ENCODE measurements around the gene RERE.

RERE gene

DNA sequence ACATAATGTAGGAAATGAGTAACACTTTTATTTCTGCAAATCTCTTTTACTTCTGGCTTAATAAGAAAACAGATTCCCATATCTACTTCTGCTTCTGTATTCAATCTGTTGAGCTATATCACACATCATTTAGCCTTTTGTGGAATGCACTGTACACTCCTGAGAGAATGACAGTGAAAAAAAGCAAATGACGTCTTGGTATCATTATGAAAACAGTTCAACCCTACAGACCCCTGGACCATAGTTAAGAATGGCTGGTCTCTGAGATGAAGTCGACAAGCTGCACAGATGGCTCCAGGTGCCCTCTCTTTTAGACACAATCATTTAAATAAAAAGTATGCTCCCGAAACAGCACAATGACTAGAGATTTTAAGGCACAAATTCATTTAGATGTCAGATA is 247.0 kb downstream of the RERE start:
- no peak for DNase-seq (ENCODE audit: low spot score)

DNA sequence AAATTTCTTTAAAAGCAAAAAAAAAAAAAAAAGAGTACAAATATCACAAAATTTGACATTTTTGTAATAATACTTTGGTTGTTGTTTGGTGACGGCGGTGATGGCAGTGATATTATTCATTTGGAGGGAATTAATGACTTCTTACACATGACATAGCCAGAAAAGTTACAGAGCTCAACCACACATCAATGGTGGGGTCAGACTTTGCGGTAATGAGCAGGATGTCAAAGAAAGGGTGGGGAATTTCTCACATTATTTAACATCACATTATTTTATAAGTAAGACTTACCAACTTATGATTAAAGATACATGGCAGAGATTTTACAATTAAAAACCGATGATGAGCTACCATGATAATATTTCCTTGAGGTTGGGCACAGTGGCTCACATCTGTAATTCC is 248.2 kb downstream of the RERE start:
- no peak for DNase-seq (ENCODE audit: low spot score)

DNA sequence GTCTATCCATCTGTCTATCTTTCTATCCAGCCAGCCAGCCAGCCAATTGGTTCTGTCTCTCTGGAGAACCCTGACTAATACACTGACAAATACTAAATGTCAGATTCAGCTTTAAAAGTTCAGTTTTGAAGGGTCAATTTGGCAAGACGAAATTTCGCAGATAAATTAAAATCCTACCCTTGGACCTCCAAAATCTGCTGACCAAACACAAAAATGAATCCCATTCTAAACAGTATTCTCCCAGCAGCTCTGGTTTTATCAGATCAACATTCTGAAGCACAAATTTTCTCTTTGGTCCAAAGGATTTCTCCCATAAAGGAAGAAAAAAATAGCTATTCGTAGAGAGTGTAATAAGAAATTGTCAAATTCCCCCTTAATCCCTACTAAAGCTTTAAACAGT is 248.6 kb downstream of the RERE start:
- DNase-seq (ENCODE audit: low spot score), result no peak

DNA sequence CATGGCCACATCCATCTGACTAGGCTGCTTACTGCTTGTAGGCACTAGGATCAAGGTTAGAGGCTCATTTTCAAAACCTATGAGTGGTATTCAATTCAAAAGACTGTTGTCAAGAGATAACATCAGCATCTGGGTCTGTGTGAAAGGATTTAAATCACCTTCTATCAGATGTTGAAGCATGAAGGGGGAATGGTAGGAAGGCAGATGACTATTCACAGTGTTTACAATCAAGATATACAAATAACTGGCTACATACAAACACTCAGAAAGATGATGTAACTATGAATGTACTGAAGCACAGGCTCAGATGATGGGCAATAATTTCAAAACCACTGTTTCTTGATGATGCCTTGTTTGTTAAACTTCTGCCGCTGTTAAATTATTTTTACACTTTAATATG is 250.3 kb downstream of the RERE start:
- no peak for DNase-seq (ENCODE audit: low spot score)

DNA sequence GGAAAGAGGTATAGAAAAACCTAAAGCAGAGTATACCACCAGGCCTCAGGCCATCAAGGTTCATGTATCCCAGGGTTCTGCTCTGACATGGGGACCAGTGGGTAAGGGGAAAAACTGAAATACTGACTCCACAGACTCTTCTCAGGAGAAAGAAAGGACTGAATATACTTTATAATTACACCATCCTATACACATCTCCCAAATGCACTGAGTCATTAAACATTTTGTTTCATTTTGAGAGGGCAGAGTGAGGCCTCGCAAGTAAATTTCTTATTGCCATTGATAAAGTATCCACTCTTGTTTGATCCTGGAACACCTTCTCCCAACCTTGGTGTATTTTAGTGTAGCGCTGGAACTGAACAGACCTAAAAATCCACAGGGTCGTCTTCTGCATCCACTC is 251.6 kb downstream of the RERE start:
- DNase-seq (ENCODE audit: low spot score), result no peak

DNA sequence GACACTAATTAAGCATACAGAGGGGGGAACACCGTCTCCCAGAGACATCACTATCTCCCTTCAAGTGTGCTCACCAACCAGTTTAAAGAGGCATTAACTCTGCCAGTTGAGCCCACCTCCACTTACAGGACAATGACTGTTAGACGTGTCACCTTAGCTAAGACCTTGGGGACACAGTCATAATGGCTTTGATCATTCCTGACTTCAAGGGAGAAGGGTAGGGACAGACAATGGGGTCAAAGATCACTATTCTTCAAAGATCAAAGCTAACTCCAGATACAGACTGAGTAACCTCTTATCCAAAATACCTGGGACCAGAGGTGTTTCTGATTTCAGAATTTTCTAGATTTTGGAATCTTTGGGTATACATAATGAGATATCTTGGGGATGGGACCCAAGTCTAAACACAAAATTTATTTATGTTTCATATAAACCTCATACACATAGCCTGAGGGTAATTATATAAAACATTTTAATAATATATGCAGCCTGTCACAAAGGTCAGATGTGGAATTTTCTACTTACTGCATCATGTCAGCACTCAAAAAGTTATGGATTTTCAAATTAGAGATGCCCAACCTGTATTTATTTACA is 253.4 kb downstream of the RERE start:
- DNase-seq (ENCODE audit: low spot score), result no peak

DNA sequence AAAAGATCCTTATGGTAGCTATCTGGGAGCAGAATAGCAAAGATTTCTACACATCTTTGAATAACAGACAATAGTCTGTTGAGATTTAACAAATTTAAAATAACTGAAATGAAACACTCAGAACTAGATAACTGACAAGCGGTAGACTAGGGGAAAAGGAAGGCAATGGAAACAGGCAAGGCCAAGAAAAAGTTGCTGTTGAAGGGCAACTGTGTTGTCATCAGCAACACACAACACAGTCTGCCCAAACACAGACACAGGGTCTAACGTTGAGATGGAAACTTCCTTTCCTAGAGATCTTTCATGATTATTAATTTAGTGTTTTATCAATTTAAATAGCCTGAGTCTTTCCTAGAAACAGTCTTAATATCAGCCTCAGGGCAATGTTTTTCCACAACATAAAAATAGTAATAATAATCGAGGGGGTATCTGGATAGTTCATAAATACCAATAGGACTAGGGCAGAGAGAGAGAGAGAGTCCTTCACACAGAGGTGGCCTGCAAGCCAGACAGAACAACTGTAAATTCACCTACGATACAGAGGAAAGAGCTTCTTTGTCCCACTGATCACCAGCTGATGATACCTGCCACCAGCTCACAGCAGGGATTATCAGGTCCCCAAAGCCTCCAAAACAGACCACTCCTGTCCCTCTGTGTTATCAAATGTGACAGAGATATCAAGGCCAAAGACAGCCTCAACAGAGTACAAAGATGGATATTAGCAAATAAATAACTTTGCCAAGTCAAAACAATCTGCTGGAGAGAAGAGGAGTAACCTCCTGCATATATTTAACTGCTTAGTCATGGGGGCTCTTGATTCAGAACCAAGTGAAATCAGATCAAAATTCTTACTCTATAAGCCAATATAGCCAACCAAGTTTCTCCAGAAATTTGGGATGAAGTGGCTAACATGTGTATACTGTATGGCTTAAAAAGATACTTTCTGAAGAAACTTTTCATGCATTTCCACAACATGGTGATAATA is 254.3 kb downstream of the RERE start:
- no peak for DNase-seq (ENCODE audit: low spot score)

DNA sequence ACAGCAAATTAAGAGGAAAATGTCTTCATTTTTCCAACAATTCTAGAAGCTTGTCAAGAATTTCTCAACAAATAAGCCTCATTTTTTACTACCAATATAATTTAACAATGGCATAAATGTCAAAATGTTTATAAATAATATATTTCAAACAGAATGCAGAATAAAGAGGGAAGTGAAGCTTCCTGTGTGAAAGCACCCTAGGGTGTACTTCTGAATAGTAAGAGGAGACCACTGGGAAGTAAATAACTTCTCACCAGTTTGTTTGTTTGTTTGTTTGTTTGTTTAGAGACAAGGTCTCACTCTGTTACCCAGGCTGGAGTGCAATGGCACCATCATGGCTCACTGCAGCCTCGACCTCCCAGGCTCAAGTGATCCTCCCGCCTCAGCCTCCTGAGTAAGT is 255.2 kb downstream of the RERE start:
- no peak for DNase-seq (ENCODE audit: low spot score)

DNA sequence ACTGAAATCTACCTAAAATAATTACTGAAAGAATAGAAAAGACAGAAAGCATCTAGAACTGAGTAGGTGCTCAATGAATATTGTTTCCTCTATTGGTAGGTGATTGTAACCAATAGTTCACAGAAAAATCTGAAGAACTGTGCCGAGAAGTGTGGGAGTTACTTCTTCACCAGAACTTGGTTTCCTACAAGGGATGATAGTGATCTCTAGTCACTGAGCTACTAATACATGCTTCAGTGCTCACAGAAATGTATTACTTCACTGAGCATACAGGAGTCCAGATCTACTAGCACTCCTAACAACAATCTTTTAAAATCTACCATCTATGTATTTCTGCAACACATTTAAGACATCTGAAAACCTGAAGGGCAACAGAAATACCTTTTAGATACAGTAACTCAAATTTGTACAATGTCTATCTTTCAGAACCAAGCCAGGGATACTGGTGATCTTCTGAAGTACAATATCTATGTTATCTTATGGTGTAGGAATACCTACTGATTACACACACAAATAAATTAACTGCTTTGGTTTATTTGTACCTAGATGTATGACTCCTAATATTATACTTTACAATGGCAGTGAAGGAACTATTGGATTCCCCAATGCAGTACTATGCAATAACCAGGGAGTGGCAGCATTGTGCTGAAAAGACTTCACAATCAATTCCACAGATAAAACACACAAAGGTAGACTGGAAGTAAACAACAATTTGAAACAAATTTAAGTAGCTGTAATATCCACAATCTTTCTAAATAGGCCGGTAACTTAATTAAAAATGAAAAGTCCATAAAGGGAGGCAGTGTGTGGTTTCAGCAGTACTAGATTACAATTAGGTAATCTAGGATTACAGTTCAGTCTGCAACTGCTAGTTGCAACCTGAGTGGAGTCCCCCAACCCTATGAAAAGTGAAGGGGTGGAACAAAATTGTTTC is 256.6 kb downstream of the RERE start:
- peak; percentile 27 for DNase-seq (ENCODE audit: low spot score)

DNA sequence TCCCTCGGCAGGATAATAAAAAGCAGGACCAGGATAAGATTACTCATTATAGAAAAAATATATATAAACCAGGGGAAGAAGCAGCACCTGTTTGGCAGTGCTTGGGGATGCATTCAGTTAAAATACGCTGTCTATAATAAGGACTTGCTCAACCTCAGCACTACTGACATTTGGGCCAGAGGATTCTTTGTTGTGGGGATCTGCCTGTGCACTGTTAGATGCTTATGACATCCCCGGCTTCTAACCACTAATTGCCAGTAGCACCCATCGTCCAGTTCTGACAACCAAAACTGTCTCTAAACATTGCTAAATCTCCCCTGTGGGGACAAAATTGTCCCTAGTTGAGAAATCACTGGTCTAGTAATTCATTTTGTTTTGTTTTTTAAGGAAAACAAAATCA is 257.4 kb downstream of the RERE start:
- DNase-seq (ENCODE audit: low spot score), result no peak

DNA sequence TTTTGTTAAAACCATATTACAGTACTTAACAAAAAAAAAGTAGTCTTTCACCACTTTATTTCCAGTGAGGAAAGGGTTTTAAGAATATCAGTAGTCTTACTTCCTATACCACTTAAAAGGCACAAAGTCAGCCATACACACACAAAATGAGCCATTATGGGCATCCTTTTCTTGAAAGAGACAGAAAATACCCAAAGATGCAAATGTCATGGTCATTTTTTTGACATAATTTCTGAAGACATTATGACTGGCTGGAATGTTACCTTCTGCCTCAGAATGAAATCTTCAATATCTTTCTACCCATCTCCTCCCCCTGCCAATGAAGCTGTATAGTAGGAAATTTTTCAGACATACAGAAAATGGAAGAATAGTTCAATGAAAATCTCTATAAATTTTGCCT is 261.9 kb downstream of the RERE start:
- DNase-seq (ENCODE audit: low spot score), result no peak

DNA sequence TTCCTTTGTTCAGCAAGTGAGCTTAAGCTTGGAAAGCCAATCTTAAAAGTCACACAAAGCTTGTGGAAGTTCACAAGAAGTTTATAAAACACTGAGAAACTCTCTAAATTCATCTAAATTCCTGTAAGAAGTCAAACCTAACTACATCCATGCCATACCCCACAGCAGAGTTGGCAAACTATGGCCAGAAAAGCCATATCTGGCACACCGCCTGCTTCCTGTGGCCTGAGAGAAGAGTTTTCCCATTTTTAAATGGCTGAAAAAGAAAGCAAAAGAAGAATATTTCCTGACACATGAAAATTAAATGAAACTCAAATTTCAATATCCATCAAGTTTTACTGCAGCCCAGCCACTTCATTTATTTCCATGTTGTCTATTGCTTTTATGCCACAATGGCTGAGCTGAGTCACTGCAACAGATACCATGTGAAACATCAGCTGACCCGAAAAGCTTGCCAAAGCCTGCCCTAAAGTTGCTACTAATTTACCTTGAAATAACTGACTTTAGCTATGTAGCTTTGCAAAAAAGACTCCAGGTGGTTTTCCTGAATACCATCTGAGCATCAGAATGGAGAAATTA is 262.4 kb downstream of the RERE start:
- DNase-seq (ENCODE audit: low spot score), result no peak

DNA sequence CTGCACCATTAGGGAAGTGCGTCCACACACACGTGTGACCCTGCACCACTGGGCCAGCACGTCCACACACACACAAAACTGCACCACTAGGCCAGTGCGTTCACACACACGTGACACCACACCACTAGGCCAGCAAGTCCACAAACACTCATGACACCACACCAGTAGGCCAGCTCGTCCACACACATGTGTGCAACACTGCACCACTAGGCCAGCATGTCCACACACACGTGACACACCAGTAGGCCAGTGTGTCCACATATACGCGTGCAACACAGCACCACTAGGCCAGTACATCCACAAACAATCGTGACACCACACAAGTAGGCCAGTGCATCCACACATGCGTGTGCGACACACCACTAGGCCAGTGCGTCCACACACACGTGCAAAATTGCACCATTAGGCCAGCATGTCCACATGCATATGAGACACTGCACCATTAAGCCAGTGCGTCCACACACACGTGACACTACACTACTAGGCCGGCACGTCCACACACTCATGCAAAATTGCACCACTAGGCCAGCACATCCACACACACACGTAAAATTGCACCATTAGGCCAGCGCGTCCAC is 264.5 kb downstream of the RERE start:
- no peak for DNase-seq (ENCODE audit: low spot score)

DNA sequence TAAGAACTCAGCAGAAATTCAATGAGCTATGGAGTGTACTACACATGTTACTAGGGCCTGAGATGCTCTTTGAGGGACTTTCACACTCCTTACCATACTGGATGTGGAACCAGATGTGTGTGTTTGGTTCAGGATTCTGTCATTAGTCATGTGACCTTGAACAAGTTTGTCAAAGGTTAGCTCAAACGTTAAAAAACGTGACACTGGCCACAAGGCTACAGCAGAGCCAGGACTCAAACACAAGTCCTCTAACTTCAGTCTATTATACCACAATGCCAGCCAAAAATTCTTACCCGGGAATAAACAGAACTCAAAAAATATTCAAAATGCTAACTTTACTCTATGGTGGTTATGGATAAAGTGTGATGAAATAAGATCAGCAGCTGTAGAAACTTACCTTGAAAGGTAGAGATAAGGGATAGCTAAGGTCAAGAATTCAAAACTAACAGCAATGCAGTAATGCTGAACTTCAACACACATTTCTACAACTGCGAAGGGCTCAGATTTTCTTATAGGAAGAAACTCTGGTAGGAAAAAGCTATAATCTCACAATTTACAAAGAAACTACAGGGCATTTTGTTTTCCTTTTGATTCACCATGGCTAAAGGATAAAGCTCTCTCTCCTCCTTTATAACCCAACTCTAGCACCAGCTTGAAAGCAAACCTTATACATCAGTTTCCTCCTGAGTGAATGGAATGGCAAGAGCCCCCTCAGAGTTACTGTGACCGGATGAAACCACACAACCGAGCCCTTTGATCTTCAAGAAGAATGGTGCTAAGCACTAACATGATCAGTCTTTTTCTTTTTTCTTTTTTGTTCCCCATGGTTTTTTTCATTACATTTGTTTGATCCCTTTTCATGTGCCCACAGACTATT is 265.6 kb downstream of the RERE start:
- no peak for DNase-seq (ENCODE audit: low spot score)

DNA sequence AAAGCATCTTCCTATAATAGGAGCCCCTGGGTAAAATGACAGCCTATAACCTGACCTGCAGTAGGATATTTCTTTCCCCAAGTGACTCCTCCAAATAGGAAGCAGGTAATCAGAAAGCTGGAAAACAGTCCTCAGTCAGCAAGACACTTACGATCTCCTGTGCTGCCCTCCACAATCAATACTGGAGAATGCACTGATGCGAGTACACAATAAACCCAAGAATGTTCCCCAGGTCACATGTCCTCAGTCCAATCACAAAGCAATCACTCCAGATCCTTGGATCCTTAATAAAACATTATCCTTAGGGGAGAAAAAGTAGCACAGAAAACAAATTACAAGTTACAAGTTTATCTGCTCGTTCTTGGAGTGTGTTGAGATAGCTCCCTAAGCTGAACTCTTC is 266.4 kb downstream of the RERE start:
- DNase-seq (ENCODE audit: low spot score), result no peak

DNA sequence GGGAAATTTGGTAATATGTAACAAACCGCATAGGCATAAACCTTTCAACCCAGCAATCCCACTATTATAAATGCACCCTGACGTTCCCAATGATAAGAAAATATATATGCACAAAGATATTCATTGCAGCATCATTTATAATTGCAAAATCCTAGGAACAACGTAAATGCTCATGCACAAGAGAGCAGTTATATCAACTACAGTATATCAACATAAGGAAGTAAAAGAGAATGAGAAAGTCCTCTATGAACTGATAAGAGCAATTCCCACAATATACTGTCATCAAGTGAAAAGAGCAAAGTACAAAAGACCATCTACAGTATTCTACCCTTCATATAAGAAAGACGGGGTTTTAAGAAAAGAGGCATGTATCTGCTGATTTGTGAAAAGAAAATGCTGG is 269.6 kb downstream of the RERE start:
- DNase-seq (ENCODE audit: low spot score), result no peak

DNA sequence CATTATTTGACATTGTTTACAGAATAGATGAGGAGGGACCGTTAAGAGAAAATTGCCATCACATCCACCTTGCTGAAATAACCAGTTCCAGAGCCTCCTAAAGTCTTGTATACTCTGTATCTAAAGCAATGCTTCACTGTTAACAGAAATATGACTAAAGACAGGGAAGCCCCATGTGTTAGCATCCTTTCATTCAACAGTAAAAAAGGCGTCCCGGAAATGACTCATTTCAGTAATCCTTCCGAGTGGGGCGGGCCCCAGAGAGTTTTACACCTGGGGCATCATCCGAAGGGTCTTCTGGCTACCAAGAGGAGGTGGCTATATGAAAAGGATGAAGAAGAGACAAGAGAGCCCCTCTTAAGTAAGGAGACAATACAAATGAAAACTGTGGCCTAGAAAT is 272.4 kb downstream of the RERE start:
- DNase-seq (ENCODE audit: low spot score), result no peak

DNA sequence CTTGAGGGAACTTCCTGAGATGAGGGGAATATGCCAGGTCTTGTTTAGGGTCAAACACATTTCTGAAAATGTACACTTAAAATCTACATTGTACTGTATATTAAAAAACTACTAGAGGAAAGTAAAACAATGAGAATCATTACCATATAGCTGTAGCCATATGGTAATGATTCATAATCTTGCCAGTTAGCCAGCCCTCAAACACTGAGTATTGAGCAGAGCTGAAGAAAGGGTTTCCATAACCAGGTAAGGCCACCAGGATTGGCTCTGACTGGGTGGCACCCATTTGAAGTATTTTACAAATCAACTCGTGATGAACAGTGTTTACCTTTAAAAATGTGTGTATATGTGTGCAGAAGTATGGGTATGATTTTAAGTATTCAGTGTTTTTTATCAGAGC is 272.8 kb downstream of the RERE start:
- DNase-seq (ENCODE audit: low spot score), result no peak

DNA sequence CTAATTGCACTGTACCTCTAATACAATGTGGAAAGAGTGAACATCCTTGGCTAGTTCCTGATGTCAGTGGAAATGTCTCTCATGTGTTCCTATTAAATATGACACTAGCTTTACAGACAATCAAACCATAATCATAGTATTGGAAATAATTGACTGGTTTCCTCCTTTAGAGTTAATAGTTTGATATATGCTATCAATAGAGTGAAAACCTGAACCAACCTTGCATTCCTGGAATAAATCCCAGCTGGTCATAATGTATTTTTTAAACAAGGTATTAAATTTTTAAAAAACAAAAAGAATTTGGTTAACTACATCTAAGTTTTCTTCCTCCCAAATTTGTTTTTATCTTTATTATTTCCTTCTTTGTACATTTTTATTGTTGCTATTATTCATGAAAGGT is 273.5 kb downstream of the RERE start:
- no peak for DNase-seq (ENCODE audit: low spot score)

DNA sequence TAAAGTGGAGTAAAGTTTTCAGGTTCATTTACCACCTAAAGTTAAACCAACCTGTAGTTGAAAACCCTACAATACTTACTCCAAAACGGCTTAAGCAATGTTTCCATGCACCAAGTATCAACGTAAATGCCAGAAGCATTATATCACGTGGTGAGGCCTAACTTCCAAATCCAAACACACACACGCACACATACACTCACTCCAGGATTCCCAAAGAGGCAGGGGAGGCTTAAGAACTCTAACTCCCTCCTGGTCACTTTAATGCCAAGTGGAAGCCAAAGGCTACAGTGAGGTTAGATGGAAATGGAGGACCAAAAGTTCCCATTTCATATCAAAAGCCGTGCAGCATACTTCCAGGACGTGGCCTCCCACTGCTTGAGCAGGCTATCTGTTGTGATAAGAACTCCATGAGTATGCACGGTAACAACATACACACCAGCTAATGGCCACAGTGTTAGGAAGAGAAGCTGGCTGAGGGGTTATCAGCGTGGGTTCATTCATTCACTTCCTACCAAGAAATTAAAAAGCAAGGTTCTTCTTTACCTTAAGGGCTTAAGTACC is 275.4 kb downstream of the RERE start:
- DNase-seq (ENCODE audit: low spot score), result no peak

DNA sequence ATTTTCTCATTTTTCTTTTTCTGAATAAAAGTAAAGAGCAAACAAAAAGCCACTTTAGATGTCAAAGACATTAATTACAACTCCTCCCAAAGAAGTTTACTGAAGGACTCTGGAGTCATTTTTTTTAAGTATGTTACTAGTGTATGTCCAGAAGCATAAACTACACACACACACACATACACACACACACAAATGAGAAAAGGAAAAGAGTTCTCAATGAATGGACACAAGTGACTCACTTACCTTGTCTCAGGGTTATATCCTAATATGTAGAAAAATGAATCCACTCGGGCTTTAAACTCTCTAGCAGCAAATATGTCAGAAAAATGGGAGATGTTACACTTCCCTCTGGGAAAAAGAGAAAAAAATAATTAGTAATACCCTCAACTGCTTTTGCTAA is 276.5 kb downstream of the RERE start:
- no peak for DNase-seq (ENCODE audit: low spot score)

Data from iPS-NIHi11 (cell line).